K562 (cell line): ENCODE measurements around the gene CBX3. TPM values are rescaled to one million over a fixed set of nuclear protein-coding genes. Genes with fewer than 3 reads are reported as not detected.

ENCODE experiments used
- ATAC-seq: fragments of 200-7000 bp; cut with Tn5 transposase; 3 replicates; pipeline ENCODE4 v1.9.1; 2020; ENCODE audit warnings: moderate library complexity
- BruUV-seq: library from RNA; stranded (reverse); fragments of 400-500 nt; replicated peaks from 2 replicates; lab custom pipeline; 2021; lab: Mats Ljungman, UMichigan
- CTCF ChIA-PET: fragments of 300-600 bp; formaldehyde crosslinking; extraction: SDS; loops from one replicate; lab custom pipeline; 2021; ENCODE audit warnings: low intra/inter-chr PET ratio; lab: Yijun Ruan, JAX
- POLR2A ChIA-PET: fragments of 300-600, 350-650 bp; sonication (Branson Sonifier 250); formaldehyde crosslinking; extraction: SDS; loops from one replicate; lab custom pipeline; 2021; ENCODE audit warnings: antibody characterized with exemption, inconsistent platforms; lab: Yijun Ruan, JAX
- DNase-seq, 4 experiments: peaks; one replicate each; pipeline versions ENCODE4 v3.0.0 to v3.0.0-alpha.2; 2011 to 2018; ENCODE audit warnings: low spot score in 3 of 4, mixed read lengths in 3 of 4; ENCODE audit errors: extremely low read depth in 1 of 4
- FAIRE-seq: peaks from 2 replicates; lab custom pipeline; 2011; peaks lifted over from hg19 to GRCh38; lab: Jason Lieb, UNC
- H2AFZ ChIP-seq: 2 replicates; pipeline ENCODE4 v1.6.0; 2011; ENCODE audit warnings: low read depth, low read length, control low read depth, inconsistent platforms
- H3K27ac ChIP-seq: fragments of 200-600 bp; 3 replicates; pipeline ENCODE4 v1.8.0; 2011; ENCODE audit warnings: low read depth, mild to moderate bottlenecking, control low read depth, inconsistent platforms, low read length, moderate library complexity, mixed read lengths; ENCODE audit errors: extremely low read depth
- H3K27me3 ChIP-seq, 2 experiments: fragments of 300-600 bp in 1 of 2; 2 replicates in 1 of 2; 3 replicates in 1 of 2; pipeline versions ENCODE4 v1.6.0 to v1.8.0; 2011; ENCODE audit warnings: inconsistent platforms in 2 of 2, low read length in 2 of 2, mild to moderate bottlenecking in 1 of 2, mixed read lengths in 1 of 2, moderate library complexity in 1 of 2; ENCODE audit not compliant: control insufficient read depth in 2 of 2, insufficient read depth in 2 of 2
- H3K36me3 ChIP-seq: fragments of 300-600 bp; 3 replicates; pipeline ENCODE4 v1.8.0; 2011; ENCODE audit warnings: mild to moderate bottlenecking, low read length, inconsistent platforms; ENCODE audit not compliant: control insufficient read depth, insufficient read depth
- H3K4me1 ChIP-seq, 2 experiments: fragments of 200-600 bp in 1 of 2; replicated peaks in 1 of 2; 2 replicates in 1 of 2; 3 replicates in 1 of 2; pipeline versions ENCODE4 v1.5.1 to v1.8.0; 2011; ENCODE audit warnings: inconsistent platforms in 2 of 2, low read length in 2 of 2, mild to moderate bottlenecking in 1 of 2, mixed read lengths in 1 of 2, moderate library complexity in 1 of 2; ENCODE audit not compliant: control insufficient read depth in 2 of 2, insufficient read depth in 2 of 2
- H3K4me2 ChIP-seq: 2 replicates; pipeline ENCODE4 v1.6.1; 2011; ENCODE audit warnings: low read length, control low read depth, inconsistent platforms, mixed read lengths; ENCODE audit not compliant: insufficient read depth
- H3K4me3 ChIP-seq: fragments of 200-600 bp; sonication (generic), shearing (Covaris generic); 2 replicates; pipeline ENCODE4 v1.5.1; 2016; ENCODE audit warnings: control low read depth, inconsistent platforms
- H3K79me2 ChIP-seq: fragments of 200-600 bp; 3 replicates; pipeline ENCODE4 v1.8.0; 2011; ENCODE audit warnings: low read length, inconsistent platforms; ENCODE audit not compliant: control insufficient read depth, insufficient read depth
- H3K9ac ChIP-seq, 2 experiments: 2 replicates each; pipeline versions ENCODE4 v1.6.0 to v1.6.1; 2011; ENCODE audit warnings: low read depth in 2 of 2, low read length in 2 of 2, control low read depth in 1 of 2, inconsistent platforms in 1 of 2, mild to moderate bottlenecking in 1 of 2, mixed read lengths in 1 of 2; ENCODE audit not compliant: insufficient read depth in 1 of 2
- H3K9me1 ChIP-seq: one replicate; pipeline ENCODE4 v1.6.0; 2011; ENCODE audit warnings: inconsistent platforms, mild to moderate bottlenecking, low read length, moderate library complexity; ENCODE audit not compliant: control insufficient read depth, insufficient read depth
- H3K9me3 ChIP-seq: replicated peaks from 2 replicates; pipeline ENCODE4 v1.5.1; 2011; ENCODE audit warnings: low read depth, low read length, inconsistent platforms; ENCODE audit not compliant: control insufficient read depth, insufficient read depth
- H4K20me1 ChIP-seq: replicated peaks from 2 replicates; pipeline ENCODE4 v1.6.1; 2011; ENCODE audit warnings: low read length, inconsistent platforms, mixed read lengths; ENCODE audit not compliant: control insufficient read depth, insufficient read depth
- ADNP ChIP-seq: fragments of 200-800 bp; sonication (Bioruptor generic); IDR thresholded peaks from 2 replicates; pipeline ENCODE4 v1.6.1; 2016; ENCODE audit warnings: missing genetic modification characterization, missing compliant biosample characterization
- BCLAF1 ChIP-seq, 2 experiments: fragments of 450-650 bp in 1 of 2; IDR thresholded peaks; 2 replicates each; pipeline ENCODE4 v1.6.1; 2011 to 2017; ENCODE audit warnings: low read depth in 2 of 2, antibody characterized with exemption in 1 of 2, borderline replicate concordance in 1 of 2, low read length in 1 of 2, mild to moderate bottlenecking in 1 of 2, mixed read lengths in 1 of 2; ENCODE audit not compliant: control insufficient read depth in 1 of 2
- CHCHD3 ChIP-seq: fragments of 250-450 bp; sonication (Bioruptor Pico); IDR thresholded peaks from 2 replicates; pipeline ENCODE4 v2.1.2; 2022; ENCODE audit warnings: mild to moderate bottlenecking
- CHD2 ChIP-seq: IDR thresholded peaks from 2 replicates; pipeline ENCODE4 v1.6.1; 2011; ENCODE audit warnings: low read depth, low read length
- HDAC8 ChIP-seq: fragments of 450-650 bp; IDR thresholded peaks from 2 replicates; pipeline ENCODE4 v1.6.1; 2016; ENCODE audit warnings: mild to moderate bottlenecking, missing genetic modification characterization, moderate library complexity, missing compliant biosample characterization
- KHSRP ChIP-seq: fragments of 450-650 bp; IDR thresholded peaks from 2 replicates; pipeline ENCODE4 v1.6.1; 2017
- PML ChIP-seq: IDR thresholded peaks from 2 replicates; pipeline ENCODE4 v1.6.1; 2012; ENCODE audit warnings: low read length, inconsistent platforms
- POLR2A ChIP-seq: fragments of 450-650 bp; conservative IDR thresholded peaks from 2 replicates; pipeline ENCODE4 v1.6.1; 2016
- POLR2AphosphoS5 ChIP-seq: IDR thresholded peaks from 2 replicates; pipeline ENCODE4 v1.6.1; 2011; ENCODE audit warnings: mild to moderate bottlenecking, low read depth, low read length, moderate library complexity; ENCODE audit not compliant: control insufficient read depth, insufficient read depth
- POLR2B ChIP-seq: fragments of 450-650 bp; IDR thresholded peaks from 2 replicates; pipeline ENCODE4 v1.6.1; 2018; ENCODE audit warnings: low read depth; ENCODE audit not compliant: partially characterized antibody
- SIN3A ChIP-seq, 2 experiments: fragments of 150-350 bp in 1 of 2; IDR thresholded peaks; 2 replicates each; pipeline ENCODE4 v1.6.1; 2011 to 2016; ENCODE audit warnings: borderline replicate concordance in 2 of 2, low read depth in 2 of 2, low read length in 2 of 2, mild to moderate bottlenecking in 2 of 2, moderate library complexity in 2 of 2; ENCODE audit not compliant: control insufficient read depth in 1 of 2
- SMAD3 ChIP-seq: fragments of 450-650 bp; formaldehyde crosslinking; conservative IDR thresholded peaks from 2 replicates; pipeline ENCODE4 v1.4.0; 2020; ENCODE audit warnings: mild to moderate bottlenecking
- TEAD1 ChIP-seq, 2 experiments: fragments of 450-650 bp in 1 of 2; sonication (generic) in 1 of 2; formaldehyde crosslinking; IDR thresholded peaks; 2 replicates each; pipeline versions ENCODE4 v1.4.0 to v1.8.0; 2020 to 2022; ENCODE audit warnings: mild to moderate bottlenecking in 2 of 2, missing genetic modification reagents in 1 of 2
- ZNF507 ChIP-seq: conservative IDR thresholded peaks from 2 replicates; pipeline ENCODE4 v1.6.1; 2017; ENCODE audit warnings: missing genetic modification characterization, missing compliant biosample characterization
- WGBS: fragments of 100-300 bp; shearing (Covaris generic); methylation state at CpG from one replicate; pipeline ENCODE4 v1.1.6; 2016; ENCODE audit warnings: low coverage, mixed read lengths; ENCODE audit not compliant: insufficient coverage; ENCODE audit errors: missing lambda C conversion rate; 5-methylcytosine and 5-hydroxymethylcytosine counted together
- in situ Hi-C: fragments of 300-500 bp; cut with MboI; formaldehyde crosslinking; loops from 4 replicates; pipeline ENCODE4 v1.15.0; 2018; ENCODE audit warnings: inconsistent platforms, mixed read lengths
- intact Hi-C: fragments of 100-400 bp; cut with micrococcal nuclease; formaldehyde crosslinking; loops from 2 replicates; pipeline ENCODE4 v1.14.2; 2022
- polyA plus RNA-seq, 8 experiments: library from polyadenylated mRNA; depleted of rRNA in 4 of 8; stranded (reverse) in 5 of 8; unstranded in 3 of 8; fragments of >200 nt; fragmentation: Nextera tagmentation in 2 of 8; fragmentation: Illumina TruSeq in 1 of 8; extraction: Ambion mirVana in 2 of 8; extraction: Trizol in 1 of 8; gene quantifications; 2 replicates each; pipeline versions ENCODE4 v1.2.1 to v1.2.3, GENCODE V29; 2011 to 2014; ENCODE audit warnings: inconsistent platforms in 1 of 8, missing spikeins in 1 of 8
- total RNA-seq, 7 experiments: library from RNA; depleted of rRNA in 6 of 7; stranded (reverse); fragments of >200 nt in 6 of 7; fragmentation: Illumina TruSeq in 2 of 7; extraction: Trizol in 2 of 7; gene quantifications; 2 replicates each; pipeline versions ENCODE4 v1.2.1 to v1.2.3, GENCODE V29; 2011 to 2021; ENCODE audit warnings: low replicate concordance in 1 of 7
- TF ChIP-seq, protein P1 (sequence below): fragments of 450-650 bp; formaldehyde crosslinking; IDR thresholded peaks from 2 replicates; pipeline ENCODE4 v1.4.0; 2020; ENCODE audit warnings: mild to moderate bottlenecking, moderate library complexity

Gene CBX3
- total and polyA plus RNA-seq, 9 of the 15 experiments (the other 6 are each of a cell fraction or from before 2014, with no cell fraction given), result 198 to 413 (median 328) TPM

DNA sequence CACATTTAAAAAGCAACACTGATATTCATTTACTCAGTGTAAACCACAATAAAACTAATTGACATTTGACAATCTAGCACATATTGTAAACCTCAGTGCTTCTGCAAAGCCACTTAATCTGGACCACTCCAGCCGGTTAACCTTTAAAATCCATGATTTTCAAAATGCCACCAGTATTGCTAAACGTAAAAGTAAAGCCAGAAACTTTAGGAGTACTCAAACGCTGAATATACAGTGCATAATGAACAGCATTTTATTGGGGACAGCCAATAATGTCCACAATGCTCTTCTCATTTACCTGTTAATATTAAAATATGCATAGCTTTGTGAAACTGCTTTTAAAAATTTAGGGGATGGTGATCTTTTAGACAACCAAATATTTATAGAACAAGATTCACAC lies 11.8 kb upstream of the CBX3 start:
- H3K4me1 ChIP-seq, result peaks cover 1 to 22% of the 10 kb centered on the region in 2 experiments; a peak in 3 of 5 replicates
- CTCF ChIA-PET, result no interaction called here
- in situ Hi-C loops, result no loop called here

More for the DNA sequence above, 11.8 kb upstream of the CBX3 start:
- H3K4me3 ChIP-seq, result no peak overlapping the region
- H4K20me1 ChIP-seq, result peaks cover 28% of the 10 kb centered on the region
- H3K4me2 ChIP-seq, result no peak overlapping the region
- peak overlapping the region; percentile 2; the same call in 1 of the 3 replicates for H3K27ac ChIP-seq
- no peak for FAIRE-seq
- intact Hi-C loops, result no loop called here
- H3K36me3 ChIP-seq, result peaks cover 73% of the 10 kb centered on the region
- no peaks in the 10 kb centered on the region for H3K9me1 ChIP-seq
- peaks cover 36% of the 10 kb centered on the region for H3K79me2 ChIP-seq
- TF ChIP-seq TEAD1 (CRISPR knock-in tag; IDR thresholded peaks at IDR 0.05) (0 out of 4 replicates have a peak, but pooled peaks of 1 of the 2 experiments have one; percentile 19), CHCHD3 (0 out of 2 replicates have a peak, but pooled peaks have one; percentile 69), HDAC8 (no peak), CHD2 (peak; percentile 18; the same call in 1 of the 2 replicates), POLR2A (peak; percentile 23), ZNF507 (tag) (no peak), POLR2AphosphoS5 (peak; percentile 71), BCLAF1 (IDR thresholded peaks at IDR 0.05; ENCODE audit: borderline replicate concordance in 1 of 2, control insufficient read depth in 1 of 2, low read depth in 2 of 2, low read length in 1 of 2) (peak in 1 of 2 experiments; percentile 59; a peak in 2 of 4 replicates), SIN3A (IDR thresholded peaks at IDR 0.05; ENCODE audit: borderline replicate concordance in 2 of 2, control insufficient read depth in 1 of 2, low read depth in 2 of 2, low read length in 2 of 2) (peak in 1 of 2 experiments; percentile 86; a peak in 2 of 4 replicates), PML (peak; percentile 16; the same call in 1 of the 2 replicates), POLR2B (peak; percentile 1), ADNP (tag) (0 out of 2 replicates have a peak, but pooled peaks have one; percentile 7), SMAD3 (0 out of 2 replicates have a peak, but pooled peaks have one; percentile 15), KHSRP (peak; percentile 9)
- TF ChIP-seq, protein P1, sequence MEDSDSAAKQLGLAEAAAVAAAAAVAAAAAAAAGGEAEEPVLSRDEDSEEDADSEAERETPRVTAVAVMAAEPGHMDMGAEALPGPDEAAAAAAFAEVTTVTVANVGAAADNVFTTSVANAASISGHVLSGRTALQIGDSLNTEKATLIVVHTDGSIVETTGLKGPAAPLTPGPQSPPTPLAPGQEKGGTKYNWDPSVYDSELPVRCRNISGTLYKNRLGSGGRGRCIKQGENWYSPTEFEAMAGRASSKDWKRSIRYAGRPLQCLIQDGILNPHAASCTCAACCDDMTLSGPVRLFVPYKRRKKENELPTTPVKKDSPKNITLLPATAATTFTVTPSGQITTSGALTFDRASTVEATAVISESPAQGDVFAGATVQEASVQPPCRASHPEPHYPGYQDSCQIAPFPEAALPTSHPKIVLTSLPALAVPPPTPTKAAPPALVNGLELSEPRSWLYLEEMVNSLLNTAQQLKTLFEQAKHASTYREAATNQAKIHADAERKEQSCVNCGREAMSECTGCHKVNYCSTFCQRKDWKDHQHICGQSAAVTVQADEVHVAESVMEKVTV (CRISPR knock-in tag), result no peak
- POLR2A ChIA-PET, result interaction anchor here (0.6 to 4.0 kb wide), 10 partner anchors 9 to 328 kb away, joined by 3 to 80 read pairs (median 4); partner anchors contain the start of gene HNRNPA2B1
- DNase-seq, result no peak
- H3K9ac ChIP-seq, result no peak overlapping the region
- ATAC-seq, result no peak
- BruUV-seq, result no TSS peak
- no peaks in the 10 kb centered on the region for H3K9me3 ChIP-seq
- WGBS, result 73% methylated on average over 3 of the region's 3 CpGs
- no peak overlapping the region for H2AFZ ChIP-seq
- no peaks in the 10 kb centered on the region for H3K27me3 ChIP-seq
